SK-N-SH (cell line): ENCODE measurements around the gene FRMD8. TPM values are rescaled to one million over a fixed set of nuclear protein-coding genes. Genes with fewer than 3 reads are reported as not detected.

ENCODE experiments used
- CTCF ChIA-PET: fragments of 300-600, 350-600 bp; formaldehyde crosslinking; extraction: SDS; loops from one replicate; lab custom pipeline; 2021; lab: Yijun Ruan, JAX
- POLR2A ChIA-PET: fragments of 350-600 bp; sonication (Branson Sonifier 250); formaldehyde crosslinking; extraction: SDS; loops from one replicate; lab custom pipeline; 2020; ENCODE audit warnings: antibody characterized with exemption, inconsistent platforms; lab: Yijun Ruan, JAX
- DNase-seq: peaks from one replicate; pipeline ENCODE4 v3.0.0; 2012
- H2AFZ ChIP-seq: fragments of 200-600 bp; sonication (generic); 2 replicates; pipeline ENCODE4 v1.8.1; 2016; ENCODE audit warnings: antibody characterized with exemption, mild to moderate bottlenecking, low read depth
- H3F3A ChIP-seq: fragments of 200-600 bp; sonication (generic); replicated peaks from 2 replicates; pipeline ENCODE3; 2016; ENCODE audit warnings: antibody characterized with exemption, mild to moderate bottlenecking; ENCODE audit not compliant: insufficient read depth
- H3K27ac ChIP-seq, 2 experiments: fragments of 200-500 bp in 1 of 2; fragments of 200-600 bp in 1 of 2; sonication (Bioruptor generic) in 1 of 2; sonication (generic), shearing (Covaris generic) in 1 of 2; 2 replicates each; pipeline versions ENCODE4 v1.5.1 to v1.6.1; 2014 to 2016; ENCODE audit warnings: low read depth in 2 of 2, inconsistent platforms in 1 of 2, low read length in 1 of 2, mild to moderate bottlenecking in 1 of 2, mixed read lengths in 1 of 2
- H3K27me3 ChIP-seq: fragments of 200-600 bp; sonication (generic), shearing (Covaris generic); 2 replicates; pipeline ENCODE4 v1.6.1; 2016; ENCODE audit warnings: mixed run types; ENCODE audit not compliant: insufficient read depth
- H3K36me3 ChIP-seq, 2 experiments: fragments of 200-500 bp in 1 of 2; fragments of 200-600 bp in 1 of 2; sonication (Bioruptor generic) in 1 of 2; sonication (generic) in 1 of 2; replicated peaks in 1 of 2; 2 replicates each; pipeline versions ENCODE3 to v1.5.1; 2014 to 2016; ENCODE audit warnings: low read length in 1 of 2, mild to moderate bottlenecking in 1 of 2; ENCODE audit not compliant: insufficient read depth in 2 of 2, control insufficient read depth in 1 of 2
- H3K4me1 ChIP-seq, 2 experiments: fragments of 200-500 bp in 1 of 2; fragments of 200-600 bp in 1 of 2; sonication (Bioruptor generic) in 1 of 2; sonication (generic), shearing (Covaris generic) in 1 of 2; 2 replicates each; pipeline versions ENCODE4 v1.5.1 to v1.6.1; 2014 to 2016; ENCODE audit warnings: low read depth in 1 of 2, low read length in 1 of 2, mixed run types in 1 of 2; ENCODE audit not compliant: insufficient read depth in 2 of 2, control insufficient read depth in 1 of 2
- H3K4me2 ChIP-seq: fragments of 200-600 bp; sonication (generic), shearing (Covaris generic); 2 replicates; pipeline ENCODE4 v1.6.1; 2017; ENCODE audit warnings: mixed run types
- H3K4me3 ChIP-seq, 2 experiments: fragments of 200-500 bp in 1 of 2; fragments of 200-600 bp in 1 of 2; sonication (Bioruptor generic) in 1 of 2; sonication (generic), shearing (Covaris generic) in 1 of 2; 2 replicates each; pipeline versions ENCODE4 v1.5.1 to v1.8.1; 2014 to 2016; ENCODE audit warnings: low read depth in 2 of 2, inconsistent platforms in 1 of 2, low read length in 1 of 2, mild to moderate bottlenecking in 1 of 2, mixed read lengths in 1 of 2, moderate library complexity in 1 of 2
- H3K79me2 ChIP-seq: fragments of 200-600 bp; sonication (generic); 2 replicates; pipeline ENCODE4 v1.8.1; 2017; ENCODE audit warnings: mild to moderate bottlenecking; ENCODE audit not compliant: insufficient read depth
- H3K9ac ChIP-seq: fragments of 200-600 bp; sonication (generic); 2 replicates; pipeline ENCODE4 v1.6.1; 2017; ENCODE audit warnings: mixed run types
- H3K9me2 ChIP-seq: fragments of 200-600 bp; sonication (generic); 2 replicates; pipeline ENCODE4 v1.6.1; 2017; ENCODE audit warnings: mixed run types
- H3K9me3 ChIP-seq: fragments of 200-600 bp; sonication (generic); 2 replicates; pipeline ENCODE4 v1.6.1; 2017; ENCODE audit warnings: mixed run types, mild to moderate bottlenecking, moderate library complexity
- H4K20me1 ChIP-seq: fragments of 200-600 bp; sonication (generic); 2 replicates; pipeline ENCODE4 v1.6.1; 2017; ENCODE audit warnings: mild to moderate bottlenecking, mixed run types; ENCODE audit not compliant: insufficient read depth
- EP300 ChIP-seq, 2 experiments: IDR thresholded peaks; 2 replicates each; pipeline versions ENCODE4 v1.4.0 to v1.6.1; 2012; ENCODE audit warnings: borderline replicate concordance in 1 of 2, low read depth in 1 of 2, low read length in 1 of 2
- EZH2phosphoT487 ChIP-seq: fragments of 200-600 bp; sonication (generic); IDR thresholded peaks from 2 replicates; pipeline ENCODE4 v1.6.1; 2017; ENCODE audit warnings: low read depth, mixed run types, mild to moderate bottlenecking, antibody characterized with exemption, moderate library complexity, borderline replicate concordance
- FOSL2 ChIP-seq: IDR thresholded peaks from 2 replicates; pipeline ENCODE4 v1.4.0; 2012; ENCODE audit warnings: low read depth, mild to moderate bottlenecking, moderate library complexity, borderline replicate concordance
- FOXJ3 ChIP-seq: sonication (generic); formaldehyde crosslinking; IDR thresholded peaks from 2 replicates; pipeline ENCODE4 v1.5.1; 2020; ENCODE audit warnings: mild to moderate bottlenecking, missing genetic modification reagents
- FOXM1 ChIP-seq: IDR thresholded peaks from 2 replicates; pipeline ENCODE4 v1.4.0; 2012; ENCODE audit warnings: low read depth, mild to moderate bottlenecking
- MAX ChIP-seq: IDR thresholded peaks from 2 replicates; pipeline ENCODE4 v1.4.0; 2012; ENCODE audit warnings: low read depth
- NRF1 ChIP-seq: IDR thresholded peaks from 2 replicates; pipeline ENCODE4 v1.6.1; 2012; ENCODE audit warnings: low read depth, mild to moderate bottlenecking, low read length
- POLR2AphosphoS5 ChIP-seq: IDR thresholded peaks from 2 replicates; pipeline ENCODE4 v1.6.1; 2012; ENCODE audit warnings: low read depth, low read length
- RAD21 ChIP-seq: IDR thresholded peaks from 2 replicates; pipeline ENCODE4 v1.6.1; 2012; ENCODE audit warnings: mild to moderate bottlenecking, low read length
- RFX5 ChIP-seq: IDR thresholded peaks from 2 replicates; pipeline ENCODE4 v1.6.1; 2012; ENCODE audit warnings: mild to moderate bottlenecking, improper control_type of control experiment, low read length
- SIN3A ChIP-seq: IDR thresholded peaks from 2 replicates; pipeline ENCODE4 v1.6.1; 2012; ENCODE audit warnings: low read depth, mild to moderate bottlenecking, low read length, moderate library complexity, borderline replicate concordance
- TCF12 ChIP-seq: IDR thresholded peaks from 2 replicates; pipeline ENCODE4 v1.4.0; 2012
- TEAD4 ChIP-seq: IDR thresholded peaks from 2 replicates; pipeline ENCODE4 v1.4.0; 2012; ENCODE audit warnings: mild to moderate bottlenecking, borderline replicate concordance; ENCODE audit not compliant: insufficient read depth
- USF1 ChIP-seq: IDR thresholded peaks from 2 replicates; pipeline ENCODE4 v1.4.0; 2012; ENCODE audit warnings: low read depth, borderline replicate concordance
- ZBTB33 ChIP-seq: IDR thresholded peaks from 2 replicates; pipeline ENCODE4 v1.4.0; 2012; ENCODE audit warnings: low read depth, borderline replicate concordance
- WGBS: methylation state at CpG from one replicate; pipeline ENCODE4 v1.1.6; 2017; ENCODE audit warnings: low lambda C conversion rate; 5-methylcytosine and 5-hydroxymethylcytosine counted together
- polyA plus RNA-seq, 3 experiments: library from polyadenylated mRNA; depleted of rRNA; stranded (reverse); fragments of >200 nt; gene quantifications; 2 replicates each; pipeline ENCODE4 v1.2.3, GENCODE V29; 2012

FRMD8 gene
- polyA plus RNA-seq, 1 of the 3 experiments (the other 2 are of a cell fraction): 19.0 TPM

GRCh38 chr11:65378208-65378927, 8.1 kb upstream of the FRMD8 start:
- no peak overlapping the region for H2AFZ ChIP-seq
- H3K79me2 ChIP-seq: peaks cover 14% of the 10 kb centered on the region
- ChIA-PET POLR2A (interaction anchor here (0.6 kb wide), 1 partner anchor 128 kb away, joined by 3 read pairs; no protein-coding TSS in a partner anchor), CTCF (interaction anchor here (0.9 to 4.1 kb wide), 7 partner anchors 11 to 142 kb away, joined by 3 to 31 read pairs (median 4); no protein-coding TSS in a partner anchor)
- peaks cover 13 to 46% of the 10 kb centered on the region in 2 experiments; a peak in 3 of 4 replicates for H3K4me1 ChIP-seq
- H3K9me2 ChIP-seq: no peaks in the 10 kb centered on the region
- peaks cover 20% of the 10 kb centered on the region for H3F3A ChIP-seq
- no peak overlapping the region for H3K9ac ChIP-seq
- H3K27me3 ChIP-seq: no peaks in the 10 kb centered on the region
- no peak overlapping the region for H3K4me2 ChIP-seq
- H3K36me3 ChIP-seq: no peaks in the 10 kb centered on the region
- DNase-seq: no peak
- H3K4me3 ChIP-seq: no peak overlapping the region
- no peak overlapping the region for H3K27ac ChIP-seq
- TF ChIP-seq MAX (no peak), USF1 (no peak), EP300 (IDR thresholded peaks at IDR 0.05; ENCODE audit: borderline replicate concordance in 1 of 2, low read depth in 1 of 2, low read length in 1 of 2) (no peak), TEAD4 (no peak), NRF1 (no peak), RAD21 (peak; percentile 19; the same call in 1 of the 2 replicates), EZH2phosphoT487 (no peak)
- H4K20me1 ChIP-seq: no peaks in the 10 kb centered on the region
- 86% methylated on average over 13 of the region's 19 CpGs for WGBS
- H3K9me3 ChIP-seq: no peaks in the 10 kb centered on the region

- no peaks in the 10 kb centered on the region for H3K9me3 ChIP-seq
- H3K27me3 ChIP-seq: no peaks in the 10 kb centered on the region
- H3K36me3 ChIP-seq: no peaks in the 10 kb centered on the region
- ChIA-PET CTCF (interaction anchor here (0.9 to 4.1 kb wide), 9 partner anchors 9 to 173 kb away, joined by 3 to 31 read pairs (median 5); no protein-coding TSS in a partner anchor), POLR2A (interaction anchor here (0.6 kb wide), 1 partner anchor 127 kb away, joined by 3 read pairs; no protein-coding TSS in a partner anchor)
- peaks cover 19 to 49% of the 10 kb centered on the region in 2 experiments; a peak in 3 of 4 replicates for H3K4me1 ChIP-seq
- no peak overlapping the region for H3K4me2 ChIP-seq
- no peak overlapping the region for H3K27ac ChIP-seq
- H3K79me2 ChIP-seq: peaks cover 14% of the 10 kb centered on the region
- TF ChIP-seq FOXJ3 (CRISPR knock-in tag): no peak
- no peak for TF ChIP-seq FOXM1
- TF ChIP-seq EZH2phosphoT487: no peak
- no peak for TF ChIP-seq POLR2AphosphoS5
- no peak for TF ChIP-seq USF1
- no peak for TF ChIP-seq RFX5
- TF ChIP-seq ZBTB33: no peak
- no peak for TF ChIP-seq MAX
- no peak for TF ChIP-seq SIN3A
- no peak for TF ChIP-seq TCF12
- no peak for TF ChIP-seq EP300 (IDR thresholded peaks at IDR 0.05; ENCODE audit: borderline replicate concordance in 1 of 2, low read depth in 1 of 2, low read length in 1 of 2)
- TF ChIP-seq FOSL2: no peak
- no peak overlapping the region for H2AFZ ChIP-seq
- 93% methylated on average over 4 of the region's 14 CpGs for WGBS
- H4K20me1 ChIP-seq: no peaks in the 10 kb centered on the region
- no peak overlapping the region for H3K9ac ChIP-seq
- H3F3A ChIP-seq: peaks cover 27% of the 10 kb centered on the region
- H3K4me3 ChIP-seq: no peak overlapping the region
- DNase-seq: no peak
- H3K9me2 ChIP-seq: no peaks in the 10 kb centered on the region
Observed at GRCh38 chr11:65378928-65379638, 7.4 kb upstream of the FRMD8 start.
